Fibroblast of gingiva (primary cell): ENCODE measurements around the gene IER2.
A peak's percentile ranks its signal among the peaks of the same experiment; 100 is the strongest.
"Not testable (repeated sequence)": the region's sequence is repeated elsewhere in the genome, so short reads cannot be mapped to it uniquely, and the experiment has no call there.

ENCODE experiments used
- DNase-seq: peaks from one replicate; pipeline ENCODE4 v3.0.0-alpha.2; 2011; ENCODE audit warnings: low read depth

The IER2 gene

GRCh38 chr19:13139633-13140311, 10.4 kb upstream of the IER2 start:
- no peak for DNase-seq

- DNase-seq: peak; percentile 46
These were observed 3.2 kb upstream of the IER2 start for GRCh38 chr19:13146763-13147563.

GRCh38 chr19:13149173-13149627, 1.0 kb upstream of the IER2 start:
- not testable (repeated sequence) for DNase-seq

- no peak for DNase-seq
These were observed 504 bp upstream of the IER2 start for GRCh38 chr19:13149628-13150186.

GRCh38 chr19:13150931-13151604, 857 bp downstream of the IER2 start:
- no peak for DNase-seq

- peak; percentile 98 for DNase-seq
These were observed 1.6 kb downstream of the IER2 start for GRCh38 chr19:13151605-13152355.

GRCh38 chr19:13152356-13152973, 2.3 kb downstream of the IER2 start:
- no peak for DNase-seq

GRCh38 chr19:13152974-13153568, 2.9 kb downstream of the IER2 start:
- peak; percentile 94 for DNase-seq

- DNase-seq: peak; percentile 37
These were observed 3.5 kb downstream of the IER2 start for GRCh38 chr19:13153569-13154240.

GRCh38 chr19:13154241-13154778, 4.1 kb downstream of the IER2 start:
- peak; percentile 93 for DNase-seq

GRCh38 chr19:13154911-13155471, 4.8 kb downstream of the IER2 start:
- peak; percentile 60 for DNase-seq

- DNase-seq: peak; percentile 78
These were observed 5.5 kb downstream of the IER2 start for GRCh38 chr19:13155472-13156359.

GRCh38 chr19:13159713-13160112, 9.5 kb downstream of the IER2 start:
- no peak for DNase-seq

- no peak for DNase-seq
These were observed 10.3 kb downstream of the IER2 start for GRCh38 chr19:13160557-13160956.

GRCh38 chr19:13162724-13163608, 12.8 kb downstream of the IER2 start:
- DNase-seq: peak; percentile 99

- DNase-seq: peak; percentile 94
These were observed 13.6 kb downstream of the IER2 start for GRCh38 chr19:13163609-13164342.
